Mesothelial cell of epicardium (in vitro differentiated cells): ENCODE measurements around the gene ARRB1. TPM values are rescaled to one million over a fixed set of nuclear protein-coding genes. Genes with fewer than 3 reads are reported as not detected.

Experiments
- DNase-seq, 2 experiments: peaks; one replicate each; pipeline ENCODE4 v3.0.0; 2021; ENCODE audit warnings: low spot score in 2 of 2; ENCODE audit not compliant: unreplicated experiment in 2 of 2
- H3K27ac Mint-ChIP-seq: 2 replicates; pipeline ENCODE4 v1.8.0; 2021; ENCODE audit warnings: mixed read lengths
- H3K27me3 Mint-ChIP-seq: 2 replicates; pipeline ENCODE4 v1.8.0; 2021; ENCODE audit warnings: low read depth, mixed read lengths
- H3K36me3 Mint-ChIP-seq: 2 replicates; pipeline ENCODE4 v1.8.0; 2021; ENCODE audit warnings: mixed read lengths
- H3K4me1 Mint-ChIP-seq: 2 replicates; pipeline ENCODE4 v1.8.0; 2021; ENCODE audit warnings: mixed read lengths
- H3K4me3 Mint-ChIP-seq: 2 replicates; pipeline ENCODE4 v1.8.0; 2021; ENCODE audit warnings: mild to moderate bottlenecking, moderate library complexity, mixed read lengths
- H3K9me3 Mint-ChIP-seq: 2 replicates; pipeline ENCODE4 v1.8.0; 2021; ENCODE audit warnings: mixed read lengths
- total RNA-seq: library from RNA; stranded (reverse); gene quantifications from 3 replicates; pipeline ENCODE4 v1.2.1, GENCODE V29; 2021
- TF ChIP-seq, protein P1 (sequence below): fragments of 200-600 bp; sonication (generic); IDR thresholded peaks from one replicate; pipeline ENCODE4 v1.5.0; 2021; ENCODE audit warnings: antibody characterized with exemption; ENCODE audit not compliant: unreplicated experiment

The ARRB1 gene
- 15.9 to 17.5 TPM (median 16.5 TPM) in 3 replicates for total RNA-seq

DNA sequence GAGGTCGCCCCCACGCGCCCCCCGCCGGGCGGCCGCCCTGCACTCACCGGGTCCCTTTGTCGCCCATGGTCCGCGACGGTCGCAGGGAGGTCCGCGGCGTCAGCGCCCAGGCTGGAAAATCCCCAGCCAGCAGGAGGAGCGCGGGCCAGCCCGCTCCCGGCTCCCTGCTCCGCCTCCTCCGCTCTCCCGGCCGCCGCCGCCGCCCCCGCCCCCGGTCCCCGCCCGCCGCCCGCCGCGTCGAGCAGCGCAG, at the start of gene ARRB1:
Gene ARRB1 (minus strand): TSS at position 121 of the 250 bp plus-strand sequence. CDS start 54 bp downstream, at position 67.
- DNase-seq, result peak; percentile 49 to 69
- H3K27ac Mint-ChIP-seq, result peak within 1 kb of the TSS; percentile 60
- TF ChIP-seq, protein P1, sequence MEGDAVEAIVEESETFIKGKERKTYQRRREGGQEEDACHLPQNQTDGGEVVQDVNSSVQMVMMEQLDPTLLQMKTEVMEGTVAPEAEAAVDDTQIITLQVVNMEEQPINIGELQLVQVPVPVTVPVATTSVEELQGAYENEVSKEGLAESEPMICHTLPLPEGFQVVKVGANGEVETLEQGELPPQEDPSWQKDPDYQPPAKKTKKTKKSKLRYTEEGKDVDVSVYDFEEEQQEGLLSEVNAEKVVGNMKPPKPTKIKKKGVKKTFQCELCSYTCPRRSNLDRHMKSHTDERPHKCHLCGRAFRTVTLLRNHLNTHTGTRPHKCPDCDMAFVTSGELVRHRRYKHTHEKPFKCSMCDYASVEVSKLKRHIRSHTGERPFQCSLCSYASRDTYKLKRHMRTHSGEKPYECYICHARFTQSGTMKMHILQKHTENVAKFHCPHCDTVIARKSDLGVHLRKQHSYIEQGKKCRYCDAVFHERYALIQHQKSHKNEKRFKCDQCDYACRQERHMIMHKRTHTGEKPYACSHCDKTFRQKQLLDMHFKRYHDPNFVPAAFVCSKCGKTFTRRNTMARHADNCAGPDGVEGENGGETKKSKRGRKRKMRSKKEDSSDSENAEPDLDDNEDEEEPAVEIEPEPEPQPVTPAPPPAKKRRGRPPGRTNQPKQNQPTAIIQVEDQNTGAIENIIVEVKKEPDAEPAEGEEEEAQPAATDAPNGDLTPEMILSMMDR, result no peak
- H3K36me3 Mint-ChIP-seq, result no peaks in the 10 kb centered on the region
- peaks cover 12% of the 10 kb centered on the region for H3K27me3 Mint-ChIP-seq
- H3K9me3 Mint-ChIP-seq, result no peaks in the 10 kb centered on the region
- peaks cover 37% of the 10 kb centered on the region for H3K4me1 Mint-ChIP-seq
- peak within 1 kb of the TSS; percentile 76 for H3K4me3 Mint-ChIP-seq

DNA sequence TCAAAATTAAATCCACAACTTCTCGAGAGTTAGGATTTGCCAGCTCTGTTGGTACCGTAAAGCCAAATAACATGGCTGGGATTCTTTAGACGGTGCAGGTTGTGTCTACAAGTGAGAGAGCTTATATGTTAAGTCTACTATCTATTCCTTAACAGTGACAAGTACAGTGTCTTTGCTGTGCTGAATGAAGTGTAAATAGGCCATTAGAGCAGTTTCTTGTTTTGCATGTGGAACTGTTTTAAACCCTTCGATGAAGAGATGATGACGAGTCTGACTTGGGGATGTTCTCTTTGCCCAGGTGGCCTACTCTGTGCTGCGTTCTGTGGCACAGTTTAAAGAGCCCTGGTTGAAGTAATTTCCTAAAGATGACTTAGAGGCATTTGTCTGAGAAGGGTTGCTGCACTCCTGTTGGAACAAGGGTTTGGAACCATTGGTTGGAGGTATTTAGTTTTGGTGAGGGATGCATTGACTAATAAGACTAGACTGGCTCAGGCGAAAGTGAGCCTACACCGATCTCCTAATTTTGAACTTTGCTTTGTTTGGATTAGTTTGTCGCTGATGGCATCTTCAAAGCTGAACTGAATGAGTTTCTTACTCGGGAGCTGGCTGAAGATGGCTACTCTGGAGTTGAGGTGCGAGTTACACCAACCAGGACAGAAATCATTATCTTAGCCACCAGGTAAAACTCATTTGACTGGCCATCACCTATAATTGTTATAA, 48.8 kb upstream of the ARRB1 start:
- Mint-ChIP-seq H3K9me3 (no peaks in the 10 kb centered on the region), H3K4me3 (peak overlapping the region; percentile 98), H3K36me3 (peaks cover 31% of the 10 kb centered on the region), H3K4me1 (peaks cover 32% of the 10 kb centered on the region), H3K27me3 (peaks cover 3% of the 10 kb centered on the region), H3K27ac (peak overlapping the region; percentile 99)
- DNase-seq, result no peak
- TF ChIP-seq, protein P1, result no peak

DNA sequence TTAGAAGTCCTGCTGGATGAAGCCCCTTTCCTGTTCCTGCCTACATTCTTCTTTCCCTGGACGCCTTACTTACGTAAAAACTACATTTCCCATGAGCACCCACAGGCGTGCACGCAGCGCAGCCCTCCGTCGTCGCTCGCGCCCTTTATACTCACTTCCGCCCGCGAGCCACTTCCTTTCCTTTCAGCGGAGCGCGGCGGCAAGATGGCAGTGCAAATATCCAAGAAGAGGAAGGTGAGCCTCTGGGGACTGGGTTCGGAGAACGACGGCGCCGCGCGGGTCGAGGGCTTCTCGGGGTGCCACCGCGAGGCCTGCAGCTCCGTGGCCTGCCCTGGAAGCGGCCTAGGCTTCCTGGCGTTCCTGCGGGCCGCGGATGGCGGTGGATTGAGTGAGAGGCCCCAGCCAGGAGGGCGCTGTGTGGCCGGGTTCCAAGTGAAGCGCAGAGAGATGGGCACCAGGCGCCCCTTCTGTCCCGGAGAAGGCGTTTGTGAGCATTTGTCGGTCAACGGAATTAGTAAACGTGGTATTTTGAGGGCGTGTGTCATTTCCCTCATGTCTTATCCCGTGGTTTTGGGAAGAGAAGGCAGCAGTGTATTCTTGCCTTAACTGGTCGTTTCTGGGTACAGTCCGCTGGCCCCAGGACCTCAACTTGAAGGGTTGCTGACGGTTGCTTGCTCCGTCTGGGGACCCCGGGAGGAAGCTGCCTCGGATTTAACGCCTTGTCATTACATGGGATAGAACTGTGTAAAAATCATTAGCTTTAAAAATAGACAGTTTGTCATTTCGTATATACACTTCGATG, 48.1 kb upstream of the ARRB1 start, which contains the start of gene RPS3:
Gene RPS3 (plus strand): TSS at position 175 of the 802 bp plus-strand sequence. CDS start 30 bp downstream, at position 205.
- peak within 1 kb of the TSS; percentile 99 for H3K27ac Mint-ChIP-seq
- H3K27me3 Mint-ChIP-seq, result peaks cover 3% of the 10 kb centered on the region
- H3K36me3 Mint-ChIP-seq, result peaks cover 31% of the 10 kb centered on the region
- TF ChIP-seq, protein P1, result no peak
- peak within 1 kb of the TSS; percentile 98 for H3K4me3 Mint-ChIP-seq
- no peaks in the 10 kb centered on the region for H3K9me3 Mint-ChIP-seq
- DNase-seq, result peak; percentile 78 to 89
- H3K4me1 Mint-ChIP-seq, result peaks cover 32% of the 10 kb centered on the region

DNA sequence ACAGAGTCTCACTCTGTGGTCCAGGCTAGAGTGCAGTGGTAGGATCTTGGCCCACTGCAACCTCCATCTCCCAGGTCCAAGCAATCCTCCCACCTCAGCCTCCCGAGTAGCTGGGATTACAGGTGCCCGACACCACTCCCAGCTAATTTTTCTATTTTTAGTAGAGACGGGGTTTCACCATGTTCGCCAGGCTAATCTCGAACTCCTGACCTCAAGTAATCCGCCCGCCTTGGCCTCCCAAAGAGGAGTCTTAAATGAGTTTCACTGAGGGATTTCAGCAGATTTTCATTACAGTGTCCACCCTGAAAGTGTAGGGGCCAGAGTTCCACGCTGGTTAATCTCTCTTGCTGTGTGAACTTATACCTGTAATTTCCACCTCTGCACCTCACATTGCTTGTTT, 47.4 kb upstream of the ARRB1 start:
- Mint-ChIP-seq H3K9me3 (no peaks in the 10 kb centered on the region), H3K27ac (peak overlapping the region; percentile 99), H3K4me3 (peak overlapping the region; percentile 98), H3K27me3 (peaks cover 3% of the 10 kb centered on the region), H3K36me3 (peaks cover 24% of the 10 kb centered on the region), H3K4me1 (peaks cover 32% of the 10 kb centered on the region)
- TF ChIP-seq, protein P1, result no peak
- no peak for DNase-seq

DNA sequence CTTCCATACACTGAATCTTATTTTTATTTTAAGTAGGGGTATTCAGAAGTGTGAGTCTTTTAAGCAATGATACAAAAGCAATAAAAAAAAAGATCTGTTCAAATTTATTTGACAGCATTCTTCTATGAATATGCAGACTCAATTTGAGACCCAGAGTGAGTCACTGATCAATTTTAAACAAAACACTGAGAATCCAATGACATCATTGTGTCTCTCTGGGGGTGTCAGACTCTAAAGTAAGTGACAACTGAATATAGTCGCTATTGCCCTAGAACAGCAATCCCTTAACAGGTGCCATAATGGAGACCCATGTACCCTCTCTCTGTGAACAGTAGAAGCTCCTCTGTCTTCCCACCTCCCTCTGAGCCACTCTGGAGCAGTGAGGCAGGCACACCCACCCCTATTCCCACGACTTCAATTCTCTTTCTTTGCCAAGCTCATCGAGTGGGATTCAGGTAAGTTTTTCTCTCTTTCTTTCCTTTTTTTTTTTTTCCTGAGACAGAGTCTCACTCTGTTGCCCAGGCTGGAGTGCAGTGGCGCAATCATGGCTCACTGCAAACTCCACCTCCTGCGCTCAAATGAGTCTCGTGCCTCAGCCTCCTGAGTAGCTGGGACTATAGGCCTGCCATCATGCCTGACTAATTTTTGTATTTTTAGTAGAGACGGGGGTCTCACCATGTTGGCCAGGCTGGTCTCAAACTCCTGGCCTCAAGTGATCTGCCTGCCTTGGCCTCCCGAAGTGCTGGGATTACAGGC, 42.8 kb upstream of the ARRB1 start:
- no peaks in the 10 kb centered on the region for H3K36me3 Mint-ChIP-seq
- peaks cover 7% of the 10 kb centered on the region for H3K27me3 Mint-ChIP-seq
- H3K4me3 Mint-ChIP-seq, result no peak overlapping the region
- no peaks in the 10 kb centered on the region for H3K9me3 Mint-ChIP-seq
- no peak for DNase-seq
- H3K4me1 Mint-ChIP-seq, result peaks cover 2% of the 10 kb centered on the region
- TF ChIP-seq, protein P1, result no peak
- H3K27ac Mint-ChIP-seq, result no peak overlapping the region
